Measurements from ENCODE around the gene MGAT5B.

GRCh38 chr17:76879691-76880090, 11.5 kb downstream of the MGAT5B start:
- TF ChIP-seq CTCF (IDR thresholded peaks at IDR 0.05): no peak
- TF ChIP-seq POLR2A (IDR thresholded peaks at IDR 0.05): no peak
